Aorta (tissue), 5 donors: Measurements from ENCODE around the gene GPR155. TPM values are rescaled to one million over a fixed set of nuclear protein-coding genes. Genes with fewer than 3 reads are reported as not detected.

Source experiments
- ATAC-seq: fragments of 200-7000 bp; cut with Tn5 transposase; one replicate; pipeline ENCODE4 v1.9.1; 2022; ENCODE audit warnings: moderate library complexity; ENCODE audit not compliant: low FRiP score
- DNase-seq, 2 donors: peaks; one replicate each; pipeline ENCODE4 v3.0.0-alpha.2; 2020
- H3K27ac ChIP-seq, 2 donors: one replicate each; pipeline ENCODE4 v1.5.1; 2013; ENCODE audit warnings: low read length in 2 of 2, mild to moderate bottlenecking in 2 of 2, moderate library complexity in 2 of 2, control low read depth in 1 of 2, inconsistent platforms in 1 of 2, low read depth in 1 of 2
- H3K27me3 ChIP-seq, 2 donors: one replicate each; pipeline ENCODE4 v1.6.1; 2013; ENCODE audit warnings: control low read depth in 1 of 2, low read length in 1 of 2, mild to moderate bottlenecking in 1 of 2, moderate library complexity in 1 of 2; ENCODE audit not compliant: insufficient read depth in 2 of 2, control insufficient read depth in 1 of 2
- H3K36me3 ChIP-seq, 2 donors: one replicate each; pipeline ENCODE4 v1.6.1; 2013; ENCODE audit warnings: control low read depth in 1 of 2, low read length in 1 of 2, mild to moderate bottlenecking in 1 of 2; ENCODE audit not compliant: insufficient read depth in 2 of 2, control insufficient read depth in 1 of 2
- H3K4me1 ChIP-seq, 2 donors: one replicate each; pipeline ENCODE4 v1.6.1; 2013; ENCODE audit warnings: low read length in 2 of 2, control low read depth in 1 of 2, mild to moderate bottlenecking in 1 of 2, moderate library complexity in 1 of 2; ENCODE audit not compliant: insufficient read depth in 2 of 2, control insufficient read depth in 1 of 2
- H3K4me3 ChIP-seq, 2 donors: one replicate each; pipeline ENCODE4 v1.5.1; 2013; ENCODE audit warnings: low read length in 2 of 2, control low read depth in 1 of 2, mild to moderate bottlenecking in 1 of 2
- H3K9me3 ChIP-seq: one replicate; pipeline ENCODE4 v1.6.1; 2013; ENCODE audit warnings: mild to moderate bottlenecking, low read length; ENCODE audit not compliant: control insufficient read depth
- WGBS, 2 donors: extraction: QIAGEN DNeasy Blood & Tissue Kit; methylation state at CpG; one replicate each; pipeline ENCODE4 v1.1.7; 2013; 5-methylcytosine and 5-hydroxymethylcytosine counted together
- intact Hi-C, 2 donors: fragments of 100-400 bp; cut with DNase I; formaldehyde crosslinking; loops; one replicate each; pipeline versions ENCODE4 v1.14.2 to v1.15.0; 2022
- polyA plus RNA-seq, 2 donors: library from polyadenylated mRNA; stranded (reverse); fragments of 200-250 nt; gene quantifications; one replicate each; pipeline ENCODE4 v1.2.3, GENCODE V29; 2013
- total RNA-seq, 2 donors: library from RNA; stranded (reverse); fragmentation: NEBNext Ultra II Directional; extraction: Animal tissue kit (Norgen Biotek cat#: 25700); gene quantifications; one replicate each; pipeline ENCODE4 v1.2.1, GENCODE V29; 2021
- donor health status: healthy with polysubstance abuse.
- donor health status: Bipolar disorder and iron deficiency.
- donor health status: DM: no; HTN: no; CAD: no.
- donor health status: DM: no; HTN: no; CAD: no.
- donor health status: DM: yes; HTN: yes; CAD: no.

The GPR155 gene
- total and polyA plus RNA-seq, 4 donors, result 0.25 to 15.9 (median 4.4) TPM

DNA sequence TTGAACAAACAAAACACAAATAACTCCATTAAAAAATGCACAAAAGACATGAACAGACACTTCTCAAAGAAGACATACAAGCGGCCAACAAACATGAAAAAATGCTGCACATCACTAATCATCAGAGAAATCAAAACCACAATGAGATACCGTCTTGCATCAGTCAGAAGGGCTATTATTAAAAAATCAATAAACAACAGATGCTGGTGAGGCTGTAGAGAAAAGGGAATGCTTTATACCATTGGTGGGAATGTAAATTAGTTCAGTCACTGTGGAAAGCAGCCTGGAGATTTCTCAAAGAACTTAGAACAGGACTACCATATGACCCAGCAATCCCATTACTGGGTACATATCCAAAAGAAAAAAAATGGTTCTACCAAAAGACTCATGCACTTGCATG is 37.8 kb downstream of the GPR155 start:
- Histone ChIP-seq H3K9me3 (no peaks in the 10 kb centered on the region), H3K27ac (no peak overlapping the region), H3K4me1 (peaks cover 0 to 4% of the 10 kb centered on the region in 2 donors), H3K36me3 (no peaks in the 10 kb centered on the region), H3K27me3 (no peaks in the 10 kb centered on the region), H3K4me3 (no peak overlapping the region)
- DNase-seq (no peak), ATAC-seq (no peak)
- WGBS, 2 donors, result 96 to 97% methylated on average over 2 of the region's 2 CpGs
- intact Hi-C loops, result no loop called here

DNA sequence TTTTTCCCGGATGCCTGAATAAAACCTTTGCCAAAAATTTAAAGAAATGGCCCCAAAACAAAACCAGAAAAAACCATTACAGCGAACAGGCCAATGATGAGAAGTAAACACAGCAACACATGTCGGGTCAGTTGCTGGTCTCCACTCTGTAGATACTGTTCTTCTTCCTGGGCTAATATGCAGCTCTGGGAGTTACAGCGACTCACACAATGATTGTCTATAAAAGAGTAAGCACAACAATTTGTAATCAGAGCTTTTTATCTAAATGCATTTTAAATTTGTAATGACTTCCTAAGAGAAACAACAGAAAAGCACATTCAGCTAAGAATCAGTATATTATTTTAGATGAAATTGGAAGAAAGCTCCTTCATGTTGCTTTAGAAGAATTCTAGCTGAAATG is 40.3 kb downstream of the GPR155 start:
- ATAC-seq (no peak), DNase-seq (no peak)
- peaks cover 0 to 4% of the 10 kb centered on the region in 2 donors for H3K4me1 ChIP-seq
- H3K4me3 ChIP-seq, result no peak overlapping the region
- H3K36me3 ChIP-seq, result no peaks in the 10 kb centered on the region
- no peaks in the 10 kb centered on the region for H3K27me3 ChIP-seq
- intact Hi-C loops, result no loop called here
- 74 to 77% methylated on average over 4 of the region's 4 CpGs for WGBS, 2 donors
- no peak overlapping the region for H3K27ac ChIP-seq
- H3K9me3 ChIP-seq, result no peaks in the 10 kb centered on the region

DNA sequence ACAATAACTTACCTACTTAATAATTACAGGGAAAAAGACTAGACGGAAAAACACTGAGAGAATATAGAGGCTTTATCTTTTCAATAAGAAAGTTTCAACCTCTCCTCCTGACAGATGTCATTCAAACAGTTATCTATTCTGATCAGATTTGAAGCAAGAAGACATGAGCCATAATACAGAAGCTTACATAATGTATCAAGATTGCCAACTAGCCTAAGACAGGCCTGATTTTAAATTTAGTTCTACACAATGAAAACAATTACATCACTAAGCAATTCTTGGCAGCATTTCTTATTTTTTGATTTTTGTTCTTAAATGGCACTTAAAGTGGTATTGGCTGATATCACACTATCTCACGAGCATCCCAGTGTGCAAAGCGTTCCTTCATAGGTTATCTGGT is 41.6 kb downstream of the GPR155 start:
- no peaks in the 10 kb centered on the region for H3K36me3 ChIP-seq
- no peaks in the 10 kb centered on the region for H3K27me3 ChIP-seq
- DNase-seq (no peak), ATAC-seq (no peak)
- WGBS, 2 donors, result 11 to 13% methylated on average over 3 of the region's 3 CpGs
- H3K9me3 ChIP-seq, result no peaks in the 10 kb centered on the region
- peaks cover 0 to 4% of the 10 kb centered on the region in 2 donors for H3K4me1 ChIP-seq
- intact Hi-C loops, result no loop called here
- no peak overlapping the region for H3K4me3 ChIP-seq
- H3K27ac ChIP-seq, result no peak overlapping the region

DNA sequence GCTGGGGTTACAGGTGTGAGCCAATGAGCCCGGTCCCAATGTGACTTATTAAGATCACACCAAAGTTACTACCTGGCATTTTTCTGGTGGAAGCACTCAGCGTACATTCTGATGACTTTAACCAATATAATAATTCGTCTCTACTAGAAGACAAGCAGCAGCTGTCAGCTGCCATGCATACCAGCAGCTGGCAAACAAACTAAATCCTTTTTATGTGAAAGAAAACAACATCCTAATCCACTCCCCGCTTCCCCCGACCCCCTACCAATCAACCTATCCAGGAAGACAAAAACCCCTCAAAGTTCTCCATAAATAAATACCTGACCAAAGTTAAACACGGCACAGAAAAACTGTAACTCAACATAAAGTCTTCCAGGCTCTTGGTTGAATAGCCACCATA is 42.1 kb downstream of the GPR155 start:
- no peak overlapping the region for H3K4me3 ChIP-seq
- no peaks in the 10 kb centered on the region for H3K36me3 ChIP-seq
- no peak for ATAC-seq
- H3K4me1 ChIP-seq, result peaks cover 0 to 7% of the 10 kb centered on the region in 2 donors
- DNase-seq, result no peak
- WGBS, 2 donors, result 29 to 37% methylated on average over 6 of the region's 6 CpGs
- no peaks in the 10 kb centered on the region for H3K27me3 ChIP-seq
- no peaks in the 10 kb centered on the region for H3K9me3 ChIP-seq
- intact Hi-C loops, result no loop called here
- H3K27ac ChIP-seq, result no peak overlapping the region

DNA sequence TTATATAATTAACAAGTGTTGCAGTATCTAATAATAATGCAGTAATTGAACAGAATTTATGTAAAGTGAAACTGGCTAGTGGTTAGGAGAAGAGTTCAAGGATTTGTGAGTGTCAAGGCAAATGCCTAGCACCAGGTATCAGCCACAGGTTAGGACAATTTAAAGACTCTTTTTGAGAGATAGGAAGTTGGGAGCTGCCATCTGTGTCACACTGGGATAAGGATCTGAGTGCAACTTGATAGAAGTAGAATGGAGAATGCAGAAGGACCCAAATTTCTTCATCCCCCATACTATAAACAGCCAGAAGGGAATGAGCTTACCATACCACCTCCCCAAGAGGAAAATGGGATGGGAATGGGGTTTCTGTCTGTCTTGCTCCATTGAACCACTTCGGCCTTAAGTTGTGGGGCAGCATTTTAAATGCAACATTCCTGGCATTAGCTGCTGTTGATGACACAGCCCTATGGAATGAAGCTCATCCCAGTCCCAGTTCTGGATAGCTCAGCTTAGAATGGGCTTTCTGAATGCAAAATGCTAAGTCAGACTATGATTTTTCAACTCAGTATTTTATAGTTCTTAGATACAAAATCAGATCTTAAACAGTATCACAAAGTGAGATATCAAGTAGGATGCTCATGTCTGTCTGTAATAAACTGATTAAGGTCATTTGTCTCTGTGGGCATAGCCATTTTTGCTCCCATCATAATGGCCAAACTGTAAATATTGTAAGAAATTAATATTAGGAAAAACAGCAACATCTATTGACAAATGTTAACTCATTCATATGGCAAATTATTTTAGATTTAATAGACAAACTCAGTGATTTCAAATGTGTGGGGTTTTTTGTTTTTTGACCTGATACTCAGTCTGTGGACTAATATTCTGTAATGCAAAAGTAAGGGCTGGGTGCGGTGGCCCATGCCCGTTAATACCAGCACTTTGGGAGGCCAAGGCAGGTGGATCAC is 44.0 kb downstream of the GPR155 start:
- DNase-seq (no peak), ATAC-seq (no peak)
- H3K4me3 ChIP-seq, result no peak overlapping the region
- H3K27me3 ChIP-seq, result no peaks in the 10 kb centered on the region
- H3K27ac ChIP-seq, result no peak overlapping the region
- WGBS, 2 donors, result 76 to 85% methylated on average over 3 of the region's 3 CpGs
- peaks cover 0 to 7% of the 10 kb centered on the region in 2 donors for H3K4me1 ChIP-seq
- no peaks in the 10 kb centered on the region for H3K36me3 ChIP-seq
- no peaks in the 10 kb centered on the region for H3K9me3 ChIP-seq
- intact Hi-C loops, result no loop called here

DNA sequence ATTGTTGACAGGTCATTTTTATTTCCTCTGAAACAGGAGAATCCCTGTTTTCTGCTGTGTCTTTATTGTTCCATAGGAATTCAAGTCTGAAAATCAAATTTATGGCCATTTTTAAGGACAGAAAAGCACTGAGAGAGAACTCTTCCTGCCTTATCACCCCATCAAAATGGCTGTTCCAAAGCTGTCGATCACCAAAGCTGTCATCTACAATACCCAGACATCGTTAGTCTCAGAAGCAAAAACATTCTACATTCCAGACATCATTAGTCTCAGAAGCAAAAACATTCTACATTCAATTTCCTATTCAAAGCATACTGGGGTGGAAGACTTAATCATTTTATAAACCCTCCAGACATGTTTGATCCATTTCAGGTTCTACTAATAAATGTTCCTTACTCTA is 46.9 kb downstream of the GPR155 start:
- intact Hi-C loops, result no loop called here
- Histone ChIP-seq H3K27me3 (no peaks in the 10 kb centered on the region), H3K9me3 (no peaks in the 10 kb centered on the region), H3K4me1 (peaks cover 3 to 6% of the 10 kb centered on the region in 2 donors), H3K4me3 (no peak overlapping the region), H3K36me3 (no peaks in the 10 kb centered on the region), H3K27ac (no peak overlapping the region)
- no peak for ATAC-seq
- no peak for DNase-seq
- 18 to 25% methylated on average over 2 of the region's 2 CpGs for WGBS, 2 donors

DNA sequence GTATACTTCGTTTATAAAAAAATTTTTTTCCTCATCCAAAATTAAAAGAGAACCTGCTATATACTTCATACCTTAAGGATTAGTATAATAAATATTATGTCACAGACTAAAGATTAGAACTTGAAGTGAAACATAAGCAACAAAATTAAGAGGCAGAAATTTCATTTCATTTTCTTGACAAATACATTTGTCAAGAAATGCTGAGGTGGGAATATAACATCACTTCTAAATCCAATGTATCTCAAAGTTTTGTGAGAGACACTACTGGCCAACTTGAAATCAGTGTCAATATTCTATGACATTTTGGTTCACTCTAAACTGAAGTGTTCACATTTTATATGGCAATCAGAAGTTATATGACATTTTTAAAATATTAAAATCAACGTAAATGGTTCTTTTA is 47.5 kb downstream of the GPR155 start:
- 81 to 86% methylated on average over 2 of the region's 2 CpGs for WGBS, 2 donors
- no peak overlapping the region for H3K4me3 ChIP-seq
- H3K27me3 ChIP-seq, result no peaks in the 10 kb centered on the region
- ATAC-seq, result no peak
- DNase-seq, result no peak
- H3K36me3 ChIP-seq, result no peaks in the 10 kb centered on the region
- no peak overlapping the region for H3K27ac ChIP-seq
- no peaks in the 10 kb centered on the region for H3K9me3 ChIP-seq
- peaks cover 3% of the 10 kb centered on the region in 2 donors for H3K4me1 ChIP-seq
- intact Hi-C loops, result no loop called here

DNA sequence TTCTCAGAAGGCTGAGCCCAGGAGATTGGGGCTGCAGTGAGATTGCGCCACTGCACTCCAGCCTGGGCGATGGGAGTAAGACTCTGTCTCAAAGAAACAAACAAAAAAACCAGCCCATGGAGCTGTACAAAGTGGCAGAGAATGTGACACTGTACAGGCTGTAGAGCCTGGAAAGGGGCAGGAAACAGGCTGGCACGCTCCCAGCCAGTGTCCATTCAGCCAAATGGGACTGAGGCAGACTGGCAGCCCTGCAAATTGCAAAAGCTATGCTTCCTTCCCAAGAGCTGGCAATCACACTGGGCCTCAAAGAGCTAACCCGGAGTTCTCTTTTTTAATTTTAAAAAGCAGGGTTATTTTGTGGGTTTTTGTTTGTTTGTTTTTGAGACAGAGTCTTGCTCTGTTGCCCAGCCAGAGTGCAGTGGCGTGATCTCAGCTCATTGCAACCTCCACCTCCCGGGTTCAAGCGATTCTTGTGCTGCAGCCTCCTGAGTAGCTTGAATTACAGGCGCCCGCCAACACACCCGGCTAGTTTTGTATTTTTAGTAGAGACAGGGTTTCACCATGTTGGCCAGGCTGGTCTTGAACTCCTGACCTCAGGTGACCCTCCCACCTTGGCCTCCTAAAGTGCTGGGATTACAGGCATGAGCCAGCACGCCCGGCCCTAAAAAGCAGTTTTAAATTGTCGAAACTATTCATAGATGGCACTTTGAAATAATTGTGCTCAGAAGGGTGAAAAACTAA is 48.5 kb downstream of the GPR155 start:
- no peaks in the 10 kb centered on the region for H3K9me3 ChIP-seq
- WGBS, 2 donors, result 7 to 10% methylated on average over 13 of the region's 13 CpGs
- H3K36me3 ChIP-seq, result no peaks in the 10 kb centered on the region
- peaks cover 3% of the 10 kb centered on the region in 2 donors for H3K4me1 ChIP-seq
- ATAC-seq (peak; percentile 78), DNase-seq (peak; percentile 83 to 87)
- H3K4me3 ChIP-seq, result no peak overlapping the region
- H3K27me3 ChIP-seq, result no peaks in the 10 kb centered on the region
- peak overlapping the region; percentile 55 to 70 for H3K27ac ChIP-seq
- intact Hi-C loops, result no loop called here
